Osteoblast (primary cell): ENCODE data around the gene DNAH11. TPM values are rescaled to one million over a fixed set of nuclear protein-coding genes. Genes with fewer than 3 reads are reported as not detected.

ENCODE experiments used
- DNase-seq: peaks from one replicate; pipeline ENCODE4 v3.0.0; 2011; ENCODE audit warnings: low spot score, mixed read lengths; ENCODE audit not compliant: insufficient read length; ENCODE audit errors: missing footprints
- H2AFZ ChIP-seq: 2 replicates; pipeline ENCODE4 v1.6.0; 2011; ENCODE audit warnings: mild to moderate bottlenecking, low read length
- H3K27ac ChIP-seq: 2 replicates; pipeline ENCODE4 v1.5.1; 2011; ENCODE audit warnings: mild to moderate bottlenecking, low read depth, low read length, moderate library complexity
- H3K27me3 ChIP-seq: 2 replicates; pipeline ENCODE4 v1.6.0; 2012; ENCODE audit warnings: mild to moderate bottlenecking, control low read depth, inconsistent platforms, low read length, moderate library complexity; ENCODE audit not compliant: insufficient read depth
- H3K36me3 ChIP-seq: 2 replicates; pipeline ENCODE4 v1.5.1; 2011; ENCODE audit warnings: mild to moderate bottlenecking, low read length, control low read depth, moderate library complexity; ENCODE audit not compliant: insufficient read depth
- H3K4me1 ChIP-seq: 2 replicates; pipeline ENCODE4 v1.5.1; 2011; ENCODE audit warnings: mild to moderate bottlenecking, low read length, control low read depth, moderate library complexity; ENCODE audit not compliant: insufficient read depth
- H3K4me2 ChIP-seq: 2 replicates; pipeline ENCODE4 v1.6.0; 2011; ENCODE audit warnings: mild to moderate bottlenecking, low read length; ENCODE audit not compliant: insufficient read depth
- H3K4me3 ChIP-seq: fragments of 200-600 bp; sonication (generic); 3 replicates; pipeline ENCODE4 v1.5.1; 2012; ENCODE audit warnings: mild to moderate bottlenecking, low read length, inconsistent platforms; ENCODE audit not compliant: insufficient read depth
- H3K79me2 ChIP-seq: 2 replicates; pipeline ENCODE4 v1.6.0; 2012; ENCODE audit warnings: mild to moderate bottlenecking, low read length, control low read depth, inconsistent platforms; ENCODE audit not compliant: insufficient read depth
- H3K9me3 ChIP-seq: 2 replicates; pipeline ENCODE4 v1.5.1; 2011; ENCODE audit warnings: low read depth, low read length, control low read depth
- H4K20me1 ChIP-seq: 2 replicates; pipeline ENCODE4 v1.6.0; 2012; ENCODE audit warnings: mild to moderate bottlenecking, low read length, control low read depth; ENCODE audit not compliant: insufficient read depth
- total RNA-seq: library from RNA; depleted of rRNA; stranded (reverse); fragments of >200 nt; gene quantifications from 2 replicates; pipeline ENCODE4 v1.2.3, GENCODE V29; 2012
- TF ChIP-seq, protein P1 (sequence below): IDR thresholded peaks from 2 replicates; pipeline ENCODE4 v1.5.1; 2011; ENCODE audit warnings: mild to moderate bottlenecking, low read depth, low read length, moderate library complexity; ENCODE audit errors: extremely low read depth

Gene DNAH11
- total RNA-seq, 1 donor: 1.1 TPM

DNA sequence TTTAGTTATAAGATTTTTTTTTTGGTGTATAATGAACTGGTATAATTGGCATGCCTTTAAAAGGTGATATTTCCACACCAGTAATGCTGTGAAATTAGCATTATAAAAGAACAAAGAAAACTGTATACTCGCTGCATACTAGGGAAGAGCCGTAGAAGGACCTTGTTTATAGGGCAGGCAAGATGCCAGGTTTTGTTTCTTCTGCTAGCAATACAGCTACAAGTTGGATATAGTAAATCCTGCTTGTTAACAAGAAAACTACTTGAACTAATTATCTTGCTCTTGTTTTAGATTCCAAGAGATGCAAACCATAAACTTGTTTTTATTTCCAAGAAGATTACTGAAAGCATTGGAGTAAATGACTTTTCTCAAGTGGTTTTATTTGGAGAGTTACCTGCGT, 1.9 kb downstream of the DNAH11 start:
- H3K4me2 ChIP-seq: no peak overlapping the region
- no peaks in the 10 kb centered on the region for H3K9me3 ChIP-seq
- H2AFZ ChIP-seq: no peak overlapping the region
- peaks cover 24% of the 10 kb centered on the region for H3K27me3 ChIP-seq
- TF ChIP-seq, protein P1, sequence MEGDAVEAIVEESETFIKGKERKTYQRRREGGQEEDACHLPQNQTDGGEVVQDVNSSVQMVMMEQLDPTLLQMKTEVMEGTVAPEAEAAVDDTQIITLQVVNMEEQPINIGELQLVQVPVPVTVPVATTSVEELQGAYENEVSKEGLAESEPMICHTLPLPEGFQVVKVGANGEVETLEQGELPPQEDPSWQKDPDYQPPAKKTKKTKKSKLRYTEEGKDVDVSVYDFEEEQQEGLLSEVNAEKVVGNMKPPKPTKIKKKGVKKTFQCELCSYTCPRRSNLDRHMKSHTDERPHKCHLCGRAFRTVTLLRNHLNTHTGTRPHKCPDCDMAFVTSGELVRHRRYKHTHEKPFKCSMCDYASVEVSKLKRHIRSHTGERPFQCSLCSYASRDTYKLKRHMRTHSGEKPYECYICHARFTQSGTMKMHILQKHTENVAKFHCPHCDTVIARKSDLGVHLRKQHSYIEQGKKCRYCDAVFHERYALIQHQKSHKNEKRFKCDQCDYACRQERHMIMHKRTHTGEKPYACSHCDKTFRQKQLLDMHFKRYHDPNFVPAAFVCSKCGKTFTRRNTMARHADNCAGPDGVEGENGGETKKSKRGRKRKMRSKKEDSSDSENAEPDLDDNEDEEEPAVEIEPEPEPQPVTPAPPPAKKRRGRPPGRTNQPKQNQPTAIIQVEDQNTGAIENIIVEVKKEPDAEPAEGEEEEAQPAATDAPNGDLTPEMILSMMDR: no peak
- H3K4me3 ChIP-seq: no peak overlapping the region
- H3K36me3 ChIP-seq: no peaks in the 10 kb centered on the region
- no peaks in the 10 kb centered on the region for H3K79me2 ChIP-seq
- H4K20me1 ChIP-seq: no peaks in the 10 kb centered on the region
- no peak for DNase-seq
- no peaks in the 10 kb centered on the region for H3K4me1 ChIP-seq
- no peak overlapping the region for H3K27ac ChIP-seq

DNA sequence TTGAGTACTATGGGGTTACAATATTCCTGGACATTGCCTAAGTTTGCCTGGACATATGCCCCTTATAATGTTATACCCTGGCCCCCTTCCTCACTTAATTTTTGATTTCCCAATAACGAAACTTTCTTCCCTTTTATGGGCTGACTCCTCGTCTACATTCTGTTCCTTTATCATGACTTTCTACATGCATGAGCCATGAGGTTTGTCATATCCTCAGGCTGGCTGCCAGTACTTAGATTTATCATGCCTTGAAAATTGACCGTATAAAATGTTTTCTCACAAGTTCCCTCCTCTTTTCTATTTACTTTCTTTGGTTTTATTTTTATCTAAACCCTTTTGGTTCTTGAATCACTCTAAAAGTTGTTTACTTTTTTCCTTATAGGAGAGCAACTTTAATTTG, 4.7 kb downstream of the DNAH11 start:
- Histone ChIP-seq H3K79me2 (no peaks in the 10 kb centered on the region), H4K20me1 (no peaks in the 10 kb centered on the region), H3K4me2 (no peak overlapping the region), H3K27ac (no peak overlapping the region), H3K9me3 (no peaks in the 10 kb centered on the region), H3K4me1 (no peaks in the 10 kb centered on the region), H3K27me3 (peaks cover 16% of the 10 kb centered on the region), H3K36me3 (no peaks in the 10 kb centered on the region), H3K4me3 (no peak overlapping the region), H2AFZ (no peak overlapping the region)
- TF ChIP-seq, protein P1: no peak
- DNase-seq: no peak

DNA sequence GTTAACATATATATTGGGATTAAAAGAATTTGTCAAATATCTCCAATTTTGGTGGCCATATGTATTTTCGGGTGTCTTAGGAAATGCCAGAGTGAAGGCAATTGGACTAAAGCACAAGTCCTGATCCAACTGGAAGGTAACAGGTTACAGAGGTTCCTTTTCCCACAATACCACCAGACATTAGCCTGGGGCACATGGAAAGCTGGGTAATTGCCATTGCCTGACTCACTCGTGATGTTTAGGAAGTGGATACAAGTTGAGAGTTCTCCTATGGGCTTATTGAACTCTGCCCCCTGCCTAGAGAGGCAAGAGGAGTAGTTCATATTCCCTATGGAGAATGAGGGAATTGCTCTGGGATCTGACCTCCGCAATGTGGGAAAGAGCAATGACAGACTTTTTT, 5.7 kb downstream of the DNAH11 start:
- Histone ChIP-seq H4K20me1 (no peaks in the 10 kb centered on the region), H3K9me3 (no peaks in the 10 kb centered on the region), H3K4me1 (no peaks in the 10 kb centered on the region), H2AFZ (no peak overlapping the region), H3K79me2 (no peaks in the 10 kb centered on the region), H3K4me3 (no peak overlapping the region), H3K36me3 (no peaks in the 10 kb centered on the region), H3K27me3 (peaks cover 12% of the 10 kb centered on the region), H3K27ac (no peak overlapping the region), H3K4me2 (no peak overlapping the region)
- no peak for DNase-seq
- TF ChIP-seq, protein P1: no peak

DNA sequence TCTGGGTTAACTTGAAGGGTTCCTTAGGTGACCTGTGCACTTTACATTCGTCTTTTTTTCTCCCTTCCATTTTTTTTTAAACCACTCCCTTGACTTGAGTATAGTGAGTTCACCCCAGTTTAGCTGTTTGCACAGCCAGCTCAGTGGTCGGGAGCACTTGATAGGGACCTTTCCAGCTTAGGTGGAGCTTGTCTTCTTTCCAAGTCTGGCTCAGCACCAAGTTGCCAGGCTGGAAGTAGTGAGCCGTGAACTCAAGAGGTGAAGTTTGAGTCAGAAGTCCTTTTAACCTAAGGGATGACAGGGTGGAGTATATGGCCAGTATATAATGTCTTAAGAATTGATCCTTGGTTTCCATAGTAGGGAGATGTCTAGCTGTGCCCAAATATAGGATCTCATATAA, 7.2 kb downstream of the DNAH11 start:
- Histone ChIP-seq H2AFZ (no peak overlapping the region), H3K27me3 (no peaks in the 10 kb centered on the region), H3K4me3 (no peak overlapping the region), H3K27ac (no peak overlapping the region), H3K9me3 (no peaks in the 10 kb centered on the region), H3K79me2 (no peaks in the 10 kb centered on the region), H4K20me1 (no peaks in the 10 kb centered on the region), H3K4me2 (no peak overlapping the region), H3K36me3 (no peaks in the 10 kb centered on the region), H3K4me1 (no peaks in the 10 kb centered on the region)
- no peak for DNase-seq
- TF ChIP-seq, protein P1: no peak
